Right renal pelvis (tissue), 4 donors: ENCODE results near the gene CAPN10. TPM values are rescaled to one million over a fixed set of nuclear protein-coding genes. Genes with fewer than 3 reads are reported as not detected.
"Not testable (repeated sequence)": the region's sequence is repeated elsewhere in the genome, so short reads cannot be mapped to it uniquely, and the experiment has no call there.

Source experiments
- DNase-seq, 4 donors: peaks; one replicate each; pipeline ENCODE4 v3.0.0-alpha.2; 2013; ENCODE audit warnings: low read depth in 4 of 4, low spot score in 3 of 4, missing footprints in 1 of 4
- polyA plus RNA-seq, 4 donors: library from polyadenylated mRNA; unstranded; fragments of 120-200 nt; gene quantifications; one replicate each; pipeline ENCODE4 v1.2.1, GENCODE V29; 2013; ENCODE audit not compliant: insufficient read length in 4 of 4

The CAPN10 gene
- polyA plus RNA-seq, 4 donors = 21.3 to 33.1 (median 21.7) TPM

DNA sequence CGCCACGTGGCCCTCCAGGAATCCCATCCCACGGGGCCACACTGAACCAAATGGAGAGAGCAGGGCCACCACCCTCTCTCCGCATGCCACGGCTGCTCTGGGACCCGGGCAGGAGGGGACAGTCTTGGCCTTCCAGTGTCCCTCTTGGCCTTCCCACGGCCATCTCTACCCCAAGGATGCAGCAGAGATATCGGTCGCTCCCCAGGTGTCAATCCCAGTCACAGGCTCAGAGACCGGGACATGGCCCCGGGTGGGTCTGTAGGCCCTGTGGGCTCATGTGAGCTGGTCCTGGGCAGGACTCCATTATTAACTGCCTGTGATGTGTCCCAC, 15.3 kb downstream of the CAPN10 start:
- no peak for DNase-seq

DNA sequence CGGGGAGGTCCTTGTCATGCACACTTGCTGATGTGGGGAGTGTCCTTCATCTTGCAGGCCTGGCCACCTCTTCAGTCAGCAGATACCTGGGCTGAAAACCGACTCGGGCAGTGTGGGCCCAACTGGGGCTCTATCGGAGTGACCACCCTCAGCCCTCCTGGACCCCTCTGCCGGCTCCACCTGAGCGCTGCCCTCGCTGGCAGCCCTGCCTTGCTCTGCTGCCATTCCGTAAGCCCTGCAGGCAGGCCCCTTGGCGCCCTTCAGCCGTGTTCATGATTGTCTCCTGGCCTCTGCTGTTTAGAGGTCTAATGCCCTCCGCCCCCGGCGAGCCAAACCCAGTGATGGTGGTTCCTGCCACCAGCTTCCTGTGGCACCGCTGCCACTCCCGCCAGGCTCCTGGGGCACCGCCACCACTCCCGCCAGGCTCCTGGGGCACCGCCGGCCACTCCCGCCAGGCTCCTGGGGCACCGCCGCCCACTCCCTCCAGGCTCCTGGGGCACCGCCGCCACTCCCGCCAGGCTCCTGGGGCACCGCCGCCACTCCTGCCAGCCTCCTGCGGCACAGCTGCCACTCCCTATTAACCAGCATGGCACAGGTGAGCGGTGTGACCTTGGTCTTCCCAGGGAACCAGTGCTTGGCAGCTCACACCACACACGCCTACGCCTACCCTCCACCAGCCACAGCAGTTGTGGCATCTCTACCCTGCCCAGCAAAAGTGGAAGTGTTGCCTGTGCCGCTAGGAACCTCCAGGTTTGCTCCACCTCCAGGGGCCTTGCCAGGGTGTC, 15.9 kb downstream of the CAPN10 start:
- DNase-seq = no peak

DNA sequence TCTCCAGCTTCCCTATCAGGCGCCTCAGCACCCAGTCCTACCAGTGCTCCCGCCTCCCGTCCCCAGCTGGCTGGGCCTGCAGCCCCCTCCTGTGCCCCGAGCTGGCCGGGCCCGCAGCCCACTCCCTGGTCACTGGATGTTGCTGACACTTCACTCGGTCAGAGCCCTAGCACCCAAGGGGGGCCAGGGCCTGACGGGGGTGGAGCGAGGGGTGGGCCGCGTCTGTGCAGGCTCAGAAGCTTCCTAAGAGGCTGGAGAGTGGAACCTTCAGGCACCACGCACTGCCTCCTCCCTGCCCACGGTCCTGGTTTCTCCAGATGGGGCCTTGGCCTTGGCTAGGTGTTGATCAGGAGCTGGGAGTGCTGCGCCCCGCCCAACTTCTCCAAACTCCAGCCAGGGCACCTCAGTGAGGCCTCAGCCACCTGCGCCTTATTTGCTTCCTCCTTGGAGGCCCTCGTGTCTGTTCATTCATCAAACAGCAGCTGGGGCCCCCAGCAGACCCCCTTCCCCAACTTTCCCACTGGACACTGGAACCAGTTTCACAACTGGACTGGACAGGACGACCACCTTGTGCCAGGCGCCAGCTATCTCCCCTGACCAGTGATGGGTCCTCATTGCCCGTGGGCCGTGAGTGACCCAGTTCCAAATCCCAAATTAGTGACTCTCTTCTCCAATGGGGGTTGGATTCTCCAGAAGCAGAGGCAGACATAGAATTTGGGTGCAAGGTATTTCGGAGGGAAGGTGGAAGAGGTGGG, 16.7 kb downstream of the CAPN10 start:
- DNase-seq = no peak

DNA sequence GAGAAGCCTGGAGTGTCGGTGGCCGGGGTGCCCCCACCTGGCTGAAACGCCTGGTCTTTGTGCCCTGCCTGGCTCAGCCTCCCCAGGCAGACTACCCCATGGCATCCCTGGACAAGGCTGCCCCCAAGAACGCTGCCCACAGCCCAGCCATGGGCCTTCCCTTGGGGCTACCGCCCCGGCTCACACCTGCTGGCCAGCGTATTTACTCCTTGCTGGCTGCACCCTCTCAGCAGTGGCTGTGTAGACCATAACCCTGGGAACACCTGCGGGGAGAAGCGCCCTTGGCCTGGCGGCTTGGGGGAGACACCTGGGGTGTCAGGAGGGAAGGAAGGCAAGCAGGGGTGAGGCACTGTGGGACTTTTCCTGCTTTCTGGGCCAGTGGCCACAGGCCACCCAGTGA, 17.3 kb downstream of the CAPN10 start:
- DNase-seq = no peak

DNA sequence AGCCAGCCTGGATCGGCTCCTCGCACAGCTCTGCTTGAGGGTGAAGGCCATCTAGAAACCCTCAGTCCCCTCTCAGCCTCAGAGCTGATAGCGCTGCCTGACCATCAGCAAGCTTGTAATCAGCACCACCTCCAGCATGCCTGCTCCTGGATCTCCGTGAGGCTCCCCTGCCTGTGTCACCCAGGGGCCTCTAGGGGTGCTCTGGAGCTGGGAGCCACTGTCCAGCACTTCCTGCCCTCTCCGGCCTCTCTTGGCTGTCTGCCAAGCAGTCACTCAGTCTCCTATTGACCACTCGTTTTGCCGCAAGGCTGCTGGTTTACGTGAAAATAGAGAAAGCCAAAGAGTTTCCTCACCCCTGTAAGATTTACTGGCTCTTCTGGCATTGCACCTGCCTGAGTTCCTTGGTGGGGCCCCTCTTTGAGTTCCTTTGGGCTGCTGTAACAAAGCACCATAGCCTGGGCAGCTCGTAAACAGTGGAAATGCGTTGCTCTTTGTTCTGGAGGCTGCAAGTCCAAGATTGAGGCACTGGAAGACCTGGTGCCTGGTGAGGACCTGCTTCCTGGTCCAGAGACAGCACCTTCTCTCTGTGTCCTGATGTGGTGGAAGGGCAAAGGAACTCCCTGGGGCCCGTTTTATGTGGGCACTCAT, 17.9 kb downstream of the CAPN10 start:
- peak; percentile 49 to 69 (median 56) for DNase-seq

DNA sequence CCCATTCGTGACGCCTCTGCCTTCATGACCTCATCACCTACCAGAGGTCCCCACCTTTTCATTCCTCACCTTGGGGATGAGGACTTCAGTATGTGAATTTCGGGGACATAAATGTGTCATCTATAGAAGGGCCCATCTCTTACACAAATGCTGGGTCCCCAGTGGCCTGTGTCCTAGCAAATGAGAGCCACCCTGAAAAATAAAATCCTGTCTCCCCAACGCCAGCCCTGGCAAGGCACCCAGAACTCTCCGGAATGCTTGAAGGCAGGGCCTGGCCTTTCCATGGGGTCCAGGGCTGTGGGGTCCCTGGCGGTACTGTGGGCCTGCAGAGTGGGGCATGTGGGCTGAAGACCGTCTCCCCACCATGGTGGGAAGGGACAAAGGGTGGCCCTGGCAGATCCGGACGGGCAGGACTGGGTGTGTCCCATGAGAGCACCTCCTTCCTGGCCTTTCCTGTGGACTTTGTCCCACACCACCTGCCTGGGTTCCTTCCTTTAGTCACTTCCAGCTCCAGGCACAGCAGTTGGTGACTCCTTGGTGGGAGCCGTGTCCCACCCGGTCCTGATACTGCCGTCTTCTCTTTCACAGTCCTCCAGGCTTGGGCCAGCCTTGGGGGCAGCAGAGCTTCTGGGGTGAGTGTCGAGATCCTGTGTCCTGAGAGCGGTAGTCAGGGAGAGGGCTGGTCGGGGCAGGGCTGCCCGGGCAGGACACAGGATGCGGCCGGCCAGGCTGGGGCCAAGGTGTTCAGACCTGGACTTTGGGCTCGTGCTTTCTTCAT, 18.6 kb downstream of the CAPN10 start:
- no peak for DNase-seq

DNA sequence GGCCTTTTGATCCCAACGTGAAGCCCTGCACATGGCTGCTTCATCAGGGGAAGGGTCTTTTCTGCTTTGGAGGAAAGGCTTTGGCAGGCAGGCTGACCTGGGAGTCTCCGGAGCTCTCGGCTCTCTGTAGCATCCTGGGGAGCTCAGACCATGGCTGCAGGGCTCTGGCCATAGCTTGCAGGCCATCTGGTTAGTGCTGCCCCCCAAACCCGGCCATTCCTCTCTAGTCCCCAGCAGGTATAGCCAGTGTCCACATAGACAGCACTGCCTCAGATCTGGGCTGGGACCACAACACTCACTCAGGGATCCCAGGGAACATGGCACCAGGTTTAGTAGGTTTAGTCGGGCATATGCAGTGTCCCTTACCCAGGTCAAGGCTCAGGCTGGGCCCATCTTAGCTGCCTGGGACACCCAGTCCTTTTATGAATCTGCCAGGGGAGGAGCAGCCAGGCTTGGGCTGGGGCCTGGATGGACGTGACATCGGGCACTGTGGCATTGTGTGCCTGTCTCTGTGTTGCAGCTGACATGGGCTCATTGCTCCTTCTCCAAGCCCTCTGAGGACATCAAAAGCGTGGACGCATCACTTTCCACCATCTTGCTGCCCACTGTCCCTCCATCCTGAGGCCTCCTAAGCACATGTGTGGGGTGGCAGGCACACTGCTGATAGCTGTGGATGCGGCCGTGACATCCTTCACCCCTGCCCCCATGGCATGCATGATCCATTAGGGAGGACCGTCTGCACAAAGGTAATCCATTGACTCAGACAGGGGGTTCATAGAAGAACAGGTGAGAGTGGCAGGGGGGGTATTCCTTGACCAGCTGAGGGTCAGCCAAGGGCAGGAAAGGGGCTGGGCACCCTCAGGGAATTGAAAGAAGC, 19.6 kb downstream of the CAPN10 start:
- DNase-seq = no peak

DNA sequence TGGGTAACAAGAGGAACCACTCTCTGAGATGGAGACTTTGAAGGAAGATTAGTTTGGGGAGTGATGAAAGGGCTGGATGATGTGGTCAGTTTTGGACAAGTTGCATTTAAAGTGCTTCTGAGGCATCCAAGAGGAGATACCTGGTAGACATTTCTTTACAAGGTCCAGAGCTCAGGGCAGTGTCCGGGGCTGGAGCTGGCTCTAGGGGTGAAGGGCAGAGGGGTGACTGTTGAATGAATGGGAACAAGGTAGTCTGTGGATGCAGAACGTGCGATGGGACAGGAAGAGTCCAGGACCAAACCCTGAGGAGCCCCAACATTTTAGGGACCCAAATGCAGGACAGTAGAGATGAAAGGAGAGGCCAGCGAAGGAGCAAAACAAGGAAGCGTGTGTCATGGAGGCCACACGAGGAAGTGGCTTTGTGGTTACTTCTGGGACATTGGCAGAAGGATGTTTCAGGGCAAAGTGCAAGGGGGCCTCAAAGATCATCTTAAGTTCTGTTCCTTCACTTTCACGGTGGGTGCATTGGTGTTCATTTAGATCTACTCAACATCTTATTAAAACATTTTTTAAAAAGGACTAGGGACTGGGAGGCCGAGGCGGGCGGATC, 25.2 kb downstream of the CAPN10 start:
- DNase-seq = no peak

DNA sequence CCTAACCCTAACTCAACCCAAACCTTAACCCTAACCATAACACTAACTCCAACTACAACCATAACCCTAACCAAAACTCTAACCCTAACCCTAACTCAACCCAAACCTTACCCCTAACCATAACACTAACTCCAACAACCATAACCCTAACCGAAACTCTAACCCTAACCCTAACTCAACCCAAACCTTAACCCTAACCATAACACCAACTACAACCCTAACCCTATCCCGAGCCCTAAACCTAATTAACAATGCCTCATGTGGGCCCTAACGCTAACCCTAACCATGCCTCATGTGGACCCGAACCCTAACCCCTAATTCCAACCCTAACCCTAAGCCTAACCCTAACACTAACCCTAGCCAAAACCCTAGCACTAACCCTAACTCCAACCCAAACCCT, 27.2 kb downstream of the CAPN10 start:
- no peak for DNase-seq

DNA sequence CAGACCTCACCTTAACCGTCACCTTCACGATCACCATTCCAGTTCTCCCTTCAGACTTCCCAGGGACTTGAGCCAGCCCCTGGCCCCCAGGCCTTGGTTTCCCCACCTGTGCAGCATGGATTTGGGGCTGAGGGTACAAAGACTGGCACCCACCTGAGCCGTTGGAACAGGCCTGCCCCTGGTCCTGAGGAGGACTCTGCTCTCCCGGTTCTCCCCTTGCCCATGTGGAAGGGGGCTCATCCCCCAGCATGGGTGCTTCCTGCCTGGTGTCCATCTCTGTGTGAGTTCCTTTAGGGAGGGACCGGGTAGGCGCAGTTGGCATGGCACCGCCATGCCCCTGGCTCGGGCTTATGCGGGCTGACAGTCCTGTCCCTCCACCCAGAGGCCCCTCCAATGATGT, 27.9 kb downstream of the CAPN10 start:
- no peak for DNase-seq

DNA sequence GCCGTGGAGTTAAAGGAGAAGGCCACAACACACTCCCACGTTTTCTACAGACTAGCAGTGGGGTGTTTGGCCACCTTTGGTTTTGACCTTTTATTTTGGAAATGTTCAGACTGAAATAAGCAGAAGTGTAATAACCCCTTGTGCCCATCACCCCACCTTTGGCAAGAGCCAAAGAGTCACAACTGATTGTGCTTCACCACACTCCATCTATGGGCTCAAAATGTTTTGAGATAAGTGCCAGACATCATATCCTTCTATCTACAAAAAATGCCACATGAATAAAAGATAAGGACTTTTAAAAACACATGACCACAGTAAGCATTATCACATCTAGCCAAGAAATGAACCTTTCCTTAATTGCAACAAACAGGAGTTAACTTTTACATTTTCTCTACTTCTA, 28.9 kb downstream of the CAPN10 start:
- DNase-seq = no peak

DNA sequence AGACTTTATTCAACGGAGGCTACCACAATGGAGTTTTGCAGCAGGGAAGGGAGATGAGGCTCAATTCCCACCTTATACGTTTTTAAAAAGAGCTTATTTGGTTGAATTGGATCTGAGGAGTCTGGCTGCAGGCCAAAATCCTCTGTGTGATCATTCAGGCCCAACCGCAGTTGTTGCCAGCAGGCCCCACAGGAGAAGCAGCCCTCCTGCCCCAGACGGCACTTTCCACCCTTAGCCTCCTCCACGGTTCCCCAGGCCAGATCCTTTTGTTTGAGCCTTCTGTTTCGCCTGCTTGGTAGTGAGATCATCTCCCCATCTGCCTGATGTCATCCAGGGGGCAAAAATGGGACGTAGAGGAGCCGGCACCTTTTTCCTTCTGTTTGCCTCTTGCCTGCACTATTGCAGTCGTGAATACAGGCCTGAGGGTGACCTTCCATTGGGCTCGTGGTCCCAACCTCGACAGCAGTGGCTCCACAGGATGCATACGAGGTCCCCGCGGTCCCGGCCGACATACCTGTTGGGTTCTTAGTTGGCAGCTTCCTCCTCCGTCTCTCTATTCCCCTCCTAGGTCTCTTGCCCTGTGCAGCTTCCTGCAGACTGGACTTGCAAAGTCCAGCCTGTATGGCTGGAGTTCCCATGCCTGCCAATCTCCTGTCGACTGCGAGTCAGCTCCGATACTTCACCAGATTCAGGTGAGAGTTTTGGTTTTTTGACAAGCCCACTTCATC, 29.4 kb downstream of the CAPN10 start:
- no peak for DNase-seq

DNA sequence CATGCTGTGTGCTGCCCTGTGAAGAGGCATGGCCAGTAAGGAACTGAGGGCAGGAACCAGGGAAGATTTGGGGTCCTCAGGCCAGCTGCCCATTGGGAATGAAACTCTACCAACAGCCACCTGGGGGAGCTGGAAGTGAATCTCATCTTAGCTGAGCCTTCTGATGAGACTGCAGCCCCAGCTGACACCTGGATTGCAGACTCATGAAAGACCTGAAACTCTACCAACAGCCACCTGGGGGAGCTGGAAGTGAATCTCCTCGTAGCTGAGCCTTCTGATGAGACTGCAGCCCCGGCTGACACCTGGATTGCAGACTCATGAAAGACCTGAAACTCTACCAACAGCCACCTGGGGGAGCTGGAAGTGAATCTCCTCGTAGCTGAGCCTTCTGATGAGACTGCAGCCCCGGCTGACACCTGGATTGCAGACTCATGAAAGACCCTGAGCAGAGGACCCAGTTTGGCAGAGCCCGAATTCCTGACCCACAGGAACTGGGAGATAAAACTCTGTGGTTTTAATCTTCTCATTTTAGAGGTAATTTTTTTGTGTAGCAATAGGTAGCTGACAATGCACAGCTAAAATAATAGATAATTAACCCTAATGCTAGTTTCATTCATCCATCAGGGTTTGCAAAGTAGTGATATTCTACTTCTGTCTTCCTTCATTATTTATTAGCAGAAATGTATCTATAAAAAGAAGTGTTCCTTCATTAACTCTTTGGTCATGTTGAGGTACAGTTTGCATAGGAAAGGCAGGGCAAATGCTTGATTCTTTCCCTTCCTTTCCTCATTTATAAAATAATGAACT, 30.5 kb downstream of the CAPN10 start:
- not testable (repeated sequence) for DNase-seq

DNA sequence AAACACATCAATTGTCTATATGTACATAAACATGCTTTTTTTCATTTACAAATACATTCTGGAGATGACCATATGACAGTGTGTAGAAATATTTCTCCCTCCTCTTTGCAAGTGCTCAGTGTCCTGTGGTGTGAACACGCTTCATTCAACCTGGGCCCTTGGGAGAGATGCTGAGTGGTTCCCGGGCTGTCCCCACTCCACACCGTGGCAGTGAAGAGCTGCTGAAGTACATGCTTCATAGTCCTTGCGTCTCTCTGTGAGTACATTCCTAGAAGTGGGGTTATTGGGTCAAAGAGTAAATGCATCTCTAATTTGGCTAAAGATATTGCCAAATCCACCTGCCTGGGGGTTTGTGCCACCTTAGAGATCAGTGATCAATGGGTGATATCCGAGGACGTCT, 32.2 kb downstream of the CAPN10 start:
- no peak for DNase-seq

DNA sequence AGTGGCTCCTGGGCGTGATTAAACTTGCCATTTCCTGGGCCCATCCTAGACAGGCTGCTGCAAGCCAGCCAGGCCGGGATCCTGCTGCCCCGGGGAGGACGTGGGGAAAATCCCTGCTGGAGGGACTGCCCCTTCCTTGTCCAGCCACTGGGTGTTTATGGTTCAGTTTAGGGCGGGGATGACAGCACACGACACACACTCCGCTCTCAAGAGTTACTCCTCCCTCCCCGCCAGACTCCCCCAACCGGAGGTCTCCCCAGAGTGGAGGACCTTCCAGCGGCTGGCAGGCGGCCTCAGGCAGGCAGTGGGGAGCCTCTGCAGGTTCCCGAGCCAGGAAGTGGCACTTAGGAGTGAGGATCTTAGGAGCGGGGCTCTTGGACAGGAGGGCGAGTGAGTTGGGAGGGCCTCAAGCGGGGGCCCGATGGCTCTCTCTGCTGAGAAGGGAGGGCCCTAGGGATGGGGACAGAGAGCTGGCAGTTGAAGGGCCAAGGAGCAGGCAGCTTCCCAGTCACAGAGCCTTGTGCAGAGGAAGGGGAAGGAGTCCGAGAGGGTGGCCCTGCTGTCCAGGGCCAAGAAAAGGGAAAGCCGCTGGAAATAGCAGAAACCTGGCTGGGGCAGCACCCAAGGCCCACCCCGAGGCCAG, 33.1 kb downstream of the CAPN10 start:
- no peak for DNase-seq

DNA sequence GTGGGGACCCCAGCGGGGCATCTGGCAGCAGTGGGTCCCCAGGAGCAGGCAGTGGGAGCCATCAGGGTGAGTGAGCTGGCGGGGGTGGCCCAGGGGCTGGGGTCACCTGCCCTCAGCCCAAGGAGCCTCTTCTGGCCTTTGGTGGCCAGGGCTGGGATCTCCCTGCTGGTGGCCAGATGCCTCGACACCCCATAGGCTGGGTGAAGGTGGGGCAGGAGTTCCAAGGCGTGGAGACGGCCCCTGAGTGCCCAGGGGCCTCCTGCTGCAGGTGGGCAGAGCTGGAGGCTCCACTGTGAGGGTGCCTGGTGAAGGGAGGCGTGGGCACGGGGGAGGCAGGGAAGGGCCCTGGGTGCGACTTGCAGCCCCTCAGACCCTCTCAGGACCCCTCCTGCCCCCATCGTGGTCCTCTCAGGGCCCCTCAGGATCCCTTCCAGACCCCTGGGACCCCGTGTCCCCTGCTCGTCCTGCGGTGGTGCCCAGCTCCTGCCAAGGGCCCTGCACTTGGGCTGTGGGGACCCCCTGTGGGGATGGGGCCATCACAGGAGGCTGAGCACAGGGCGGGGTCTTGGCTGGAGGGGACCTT, 33.7 kb downstream of the CAPN10 start:
- DNase-seq = no peak

DNA sequence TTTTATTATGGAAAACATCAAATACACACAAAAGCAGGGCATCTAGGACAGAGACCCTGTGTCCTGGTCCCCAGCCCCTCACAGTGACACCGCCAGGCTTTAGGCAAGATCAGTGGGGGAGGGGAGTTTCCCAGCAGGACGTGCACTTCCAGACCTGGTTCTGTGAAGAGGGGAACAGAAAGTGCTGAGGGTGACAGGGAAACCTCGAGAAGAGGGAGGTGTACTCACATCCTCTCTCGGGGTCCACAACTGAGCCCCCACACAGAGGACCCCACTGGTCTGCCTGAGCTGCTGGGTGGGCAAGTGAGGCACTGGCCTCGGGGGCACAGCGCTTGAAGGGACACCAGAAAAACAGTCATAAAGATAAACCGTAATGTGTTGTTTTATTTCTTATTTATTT, 34.3 kb downstream of the CAPN10 start:
- no peak for DNase-seq
